Activated CD8-positive, alpha-beta T cell treated with anti-CD3 and anti-CD28 coated beads for 36 hours (primary cell): ENCODE results near the gene SMCO2. TPM values are rescaled to one million over a fixed set of nuclear protein-coding genes. Genes with fewer than 3 reads are reported as not detected.
A peak's percentile ranks its signal among the peaks of the same experiment; 100 is the strongest.

Experiments
- ATAC-seq: fragments of 200-7000 bp; cut with Tn5 transposase; one replicate; pipeline ENCODE4 v1.10.0; 2021; ENCODE audit warnings: mild to moderate bottlenecking, moderate library complexity
- CTCF ChIA-PET: fragments of 350-600 bp; sonication (Branson Sonifier 250); formaldehyde crosslinking; loops from one replicate; lab custom pipeline; 2021; ENCODE audit warnings: antibody characterized with exemption; lab: Charles Lee
- POLR2A ChIA-PET: fragments of 350-600 bp; sonication (Branson Sonifier 250); formaldehyde crosslinking; loops from one replicate; lab custom pipeline; 2021; ENCODE audit warnings: antibody characterized with exemption; lab: Charles Lee
- DNase-seq: peaks from one replicate; pipeline ENCODE4 v3.0.0-alpha.2; 2020
- H3K27ac Mint-ChIP-seq: one replicate; pipeline ENCODE4 v1.8.0; 2021; ENCODE audit warnings: mild to moderate bottlenecking, mixed read lengths
- H3K27me3 Mint-ChIP-seq: one replicate; pipeline ENCODE4 v1.8.0; 2021; ENCODE audit warnings: mixed read lengths
- H3K36me3 Mint-ChIP-seq: one replicate; pipeline ENCODE4 v1.8.0; 2021; ENCODE audit warnings: low read depth, mixed read lengths
- H3K4me1 Mint-ChIP-seq: one replicate; pipeline ENCODE4 v1.8.0; 2021; ENCODE audit warnings: low read depth, mixed read lengths
- H3K4me3 Mint-ChIP-seq: one replicate; pipeline ENCODE4 v1.8.0; 2021; ENCODE audit warnings: mild to moderate bottlenecking, moderate library complexity, mixed read lengths
- H3K9me3 Mint-ChIP-seq: one replicate; pipeline ENCODE4 v1.8.0; 2021; ENCODE audit warnings: mixed read lengths
- CTCF ChIP-seq: fragments of 200-600 bp; IDR thresholded peaks from one replicate; pipeline ENCODE4 v1.8.0; 2022; ENCODE audit warnings: antibody characterized with exemption, mild to moderate bottlenecking
- intact Hi-C: fragments of 100-400 bp; cut with micrococcal nuclease; formaldehyde crosslinking; loops from one replicate; pipeline ENCODE4 v1.10.0; 2022
- total RNA-seq, 2 experiments: library from RNA; stranded (reverse); gene quantifications; one replicate each; pipeline ENCODE4 v1.2.3, GENCODE V29; 2021

Gene SMCO2
- total RNA-seq, 2 experiments from 2014 or later = 0.32 TPM; not detected in 1

- CTCF ChIA-PET = no interaction called here
- Mint-ChIP-seq H3K27me3 (peaks cover 2% of the 10 kb centered on the region), H3K9me3 (no peaks in the 10 kb centered on the region), H3K4me3 (no peak overlapping the region), H3K36me3 (peaks cover 2% of the 10 kb centered on the region), H3K4me1 (no peaks in the 10 kb centered on the region), H3K27ac (no peak overlapping the region)
- DNase-seq = no peak
- ATAC-seq = no peak
- intact Hi-C loops = no loop called here
- no peak for TF ChIP-seq CTCF
- POLR2A ChIA-PET = no interaction called here
These were observed 18.1 kb upstream of the SMCO2 start for GRCh38 chr12:27428466-27428865.

- no peaks in the 10 kb centered on the region for H3K4me1 Mint-ChIP-seq
- no peak overlapping the region for H3K4me3 Mint-ChIP-seq
- no peak for ATAC-seq
- no peak overlapping the region for H3K27ac Mint-ChIP-seq
- DNase-seq = no peak
- no peaks in the 10 kb centered on the region for H3K9me3 Mint-ChIP-seq
- peaks cover 2% of the 10 kb centered on the region for H3K27me3 Mint-ChIP-seq
- ChIA-PET CTCF (no interaction called here), POLR2A (no interaction called here)
- intact Hi-C loops = loop anchor here (5.0 kb wide), 1 partner anchor 208 kb away; no protein-coding TSS in a partner anchor
- peaks cover 2% of the 10 kb centered on the region for H3K36me3 Mint-ChIP-seq
- TF ChIP-seq CTCF = no peak
These were observed 16.9 kb upstream of the SMCO2 start for GRCh38 chr12:27429606-27430005.

- POLR2A ChIA-PET = no interaction called here
- no peak for TF ChIP-seq CTCF
- DNase-seq = no peak
- no peak overlapping the region for H3K4me3 Mint-ChIP-seq
- intact Hi-C loops = loop anchor here (5.0 kb wide), 1 partner anchor 206 kb away; no protein-coding TSS in a partner anchor
- peaks cover 2% of the 10 kb centered on the region for H3K36me3 Mint-ChIP-seq
- no peak overlapping the region for H3K27ac Mint-ChIP-seq
- CTCF ChIA-PET = no interaction called here
- ATAC-seq = no peak
- H3K27me3 Mint-ChIP-seq = peaks cover 2% of the 10 kb centered on the region
- no peaks in the 10 kb centered on the region for H3K9me3 Mint-ChIP-seq
- H3K4me1 Mint-ChIP-seq = peaks cover 8% of the 10 kb centered on the region
These were observed 15.4 kb upstream of the SMCO2 start for GRCh38 chr12:27431185-27431584.

- POLR2A ChIA-PET = no interaction called here
- no peaks in the 10 kb centered on the region for H3K9me3 Mint-ChIP-seq
- TF ChIP-seq CTCF = peak; percentile 62
- H3K4me3 Mint-ChIP-seq = no peak overlapping the region
- CTCF ChIA-PET = interaction anchor here (0.6 to 3.1 kb wide), 38 partner anchors 9 to 614 kb away, joined by 3 to 19 read pairs (median 4); partner anchors contain the start of genes MRPS35, PPFIBP1 and SMCO2
- peaks cover 2% of the 10 kb centered on the region for H3K36me3 Mint-ChIP-seq
- ATAC-seq (peak; percentile 67), DNase-seq (peak; percentile 31)
- H3K27me3 Mint-ChIP-seq = peaks cover 20% of the 10 kb centered on the region
- intact Hi-C loops = loop anchor here (2.0 to 5.0 kb wide), 2 partner anchors 202 to 218 kb away; no protein-coding TSS in a partner anchor
- H3K4me1 Mint-ChIP-seq = peaks cover 13% of the 10 kb centered on the region
- no peak overlapping the region for H3K27ac Mint-ChIP-seq
These were observed 11.6 kb upstream of the SMCO2 start for GRCh38 chr12:27434673-27435565.

GRCh38 chr12:27436029-27436428, 10.5 kb upstream of the SMCO2 start:
- Mint-ChIP-seq H3K36me3 (peaks cover 2% of the 10 kb centered on the region), H3K9me3 (no peaks in the 10 kb centered on the region)
- POLR2A ChIA-PET = no interaction called here

More at GRCh38 chr12:27436029-27436428, 10.5 kb upstream of the SMCO2 start:
- CTCF ChIA-PET = interaction anchor here (0.9 to 2.7 kb wide), 10 partner anchors 11 to 226 kb away, joined by 3 to 9 read pairs (median 6); no protein-coding TSS in a partner anchor
- intact Hi-C loops = no loop called here
- no peak for TF ChIP-seq CTCF
- H3K4me1 Mint-ChIP-seq = peaks cover 13% of the 10 kb centered on the region
- H3K27me3 Mint-ChIP-seq = peaks cover 20% of the 10 kb centered on the region
- no peak for DNase-seq
- no peak overlapping the region for H3K4me3 Mint-ChIP-seq
- H3K27ac Mint-ChIP-seq = no peak overlapping the region
- no peak for ATAC-seq
